Measurements from ENCODE around the gene IDE. TPM values are rescaled to one million over a fixed set of nuclear protein-coding genes. Genes with fewer than 3 reads are reported as not detected.

Gene IDE
- total RNA-seq, 1 donor from 2014 or later: 26.3 TPM

DNA sequence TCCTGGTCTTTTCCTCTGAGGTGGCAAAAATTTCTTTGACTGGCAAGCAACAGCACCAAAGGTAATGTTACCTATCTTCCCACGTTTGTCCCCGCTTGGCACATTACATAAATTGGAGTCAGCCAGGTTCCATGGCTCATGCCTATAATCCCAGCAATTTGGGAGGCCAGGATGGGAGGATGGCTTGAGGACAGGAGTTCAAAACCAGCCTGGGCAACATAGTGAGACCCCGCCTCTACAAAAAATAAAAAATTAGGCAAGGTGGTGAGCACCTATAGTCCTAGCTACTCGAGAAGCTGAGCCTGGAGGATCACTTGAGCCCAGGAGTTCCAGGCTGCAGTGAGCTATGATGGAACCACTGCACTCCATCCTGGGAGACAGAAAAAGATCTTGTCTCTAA is 139.5 kb downstream of the IDE start:
- ATAC-seq: no peak

DNA sequence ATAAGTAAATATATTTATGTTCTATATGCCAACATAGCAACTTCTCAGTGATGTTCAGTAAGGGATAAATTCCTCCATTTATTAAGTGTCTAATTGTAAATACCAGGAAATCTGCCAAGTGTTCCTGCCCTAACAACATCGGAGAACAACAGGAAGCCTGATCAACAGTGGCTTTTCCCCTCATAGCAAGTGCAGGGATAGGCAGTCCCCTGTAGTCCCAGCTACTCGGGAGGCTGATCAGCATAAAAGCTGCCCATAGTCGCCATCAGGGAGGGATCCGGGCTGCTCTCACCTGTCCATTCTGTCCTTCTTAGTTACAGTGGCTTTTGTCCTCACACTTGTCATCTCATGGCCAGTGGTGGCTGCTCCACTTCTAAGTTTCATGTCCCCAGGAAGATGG is 141.3 kb downstream of the IDE start:
- no peaks in the 10 kb centered on the region for H3K9me3 ChIP-seq
- ATAC-seq (no peak), DNase-seq (no peak)
- H3K27me3 ChIP-seq (ENCODE audit: low read depth): no peaks in the 10 kb centered on the region
- no peak overlapping the region for H3K27ac ChIP-seq
- TF ChIP-seq, protein P1, sequence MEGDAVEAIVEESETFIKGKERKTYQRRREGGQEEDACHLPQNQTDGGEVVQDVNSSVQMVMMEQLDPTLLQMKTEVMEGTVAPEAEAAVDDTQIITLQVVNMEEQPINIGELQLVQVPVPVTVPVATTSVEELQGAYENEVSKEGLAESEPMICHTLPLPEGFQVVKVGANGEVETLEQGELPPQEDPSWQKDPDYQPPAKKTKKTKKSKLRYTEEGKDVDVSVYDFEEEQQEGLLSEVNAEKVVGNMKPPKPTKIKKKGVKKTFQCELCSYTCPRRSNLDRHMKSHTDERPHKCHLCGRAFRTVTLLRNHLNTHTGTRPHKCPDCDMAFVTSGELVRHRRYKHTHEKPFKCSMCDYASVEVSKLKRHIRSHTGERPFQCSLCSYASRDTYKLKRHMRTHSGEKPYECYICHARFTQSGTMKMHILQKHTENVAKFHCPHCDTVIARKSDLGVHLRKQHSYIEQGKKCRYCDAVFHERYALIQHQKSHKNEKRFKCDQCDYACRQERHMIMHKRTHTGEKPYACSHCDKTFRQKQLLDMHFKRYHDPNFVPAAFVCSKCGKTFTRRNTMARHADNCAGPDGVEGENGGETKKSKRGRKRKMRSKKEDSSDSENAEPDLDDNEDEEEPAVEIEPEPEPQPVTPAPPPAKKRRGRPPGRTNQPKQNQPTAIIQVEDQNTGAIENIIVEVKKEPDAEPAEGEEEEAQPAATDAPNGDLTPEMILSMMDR (IDR thresholded peaks at IDR 0.05): no peak
- H3K4me3 ChIP-seq: no peak overlapping the region
- H3K4me1 ChIP-seq: no peaks in the 10 kb centered on the region
- intact Hi-C loops (cut with DNase I): loop anchor here (10.0 kb wide), 1 partner anchor 348 kb away; no protein-coding TSS in a partner anchor
- H3K36me3 ChIP-seq: no peaks in the 10 kb centered on the region

More for the DNA sequence above, 139.5 kb downstream of the IDE start:
- Histone ChIP-seq H3K9me3 (no peaks in the 10 kb centered on the region), H3K36me3 (no peaks in the 10 kb centered on the region), H3K27me3 (ENCODE audit: low read depth) (no peaks in the 10 kb centered on the region), H3K27ac (no peak overlapping the region), H3K4me3 (no peak overlapping the region), H3K4me1 (no peaks in the 10 kb centered on the region)
- intact Hi-C loops (cut with DNase I): loop anchor here (10.0 kb wide), 1 partner anchor 350 kb away; no protein-coding TSS in a partner anchor
- DNase-seq: no peak
- TF ChIP-seq, protein P1 (IDR thresholded peaks at IDR 0.05): no peak

DNA sequence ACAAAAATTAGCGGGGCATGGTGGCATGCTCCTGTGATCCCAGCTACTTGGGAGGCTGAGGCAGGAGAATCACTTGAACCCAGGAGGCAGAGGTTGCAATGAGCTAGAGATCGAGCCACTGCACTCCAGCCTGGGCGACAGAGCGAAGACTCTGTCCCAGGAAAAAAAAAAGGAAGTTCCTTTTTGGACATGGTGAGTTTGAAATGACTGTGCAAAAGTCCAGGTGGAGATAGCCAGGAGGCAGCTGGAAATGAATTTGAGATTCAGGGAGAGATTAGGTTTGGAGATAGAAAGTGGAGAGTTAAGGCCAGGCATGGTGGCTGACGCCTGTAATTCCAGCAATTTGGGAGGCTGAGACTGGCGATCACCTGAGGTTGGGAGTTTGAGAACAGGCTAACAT is 143.8 kb downstream of the IDE start:
- Histone ChIP-seq H3K4me3 (no peak overlapping the region), H3K4me1 (no peaks in the 10 kb centered on the region), H3K27ac (no peak overlapping the region), H3K27me3 (ENCODE audit: low read depth) (no peaks in the 10 kb centered on the region), H3K9me3 (no peaks in the 10 kb centered on the region), H3K36me3 (no peaks in the 10 kb centered on the region)
- intact Hi-C loops (cut with DNase I): loop anchor here (10.0 kb wide), 1 partner anchor 345 kb away; no protein-coding TSS in a partner anchor
- ATAC-seq (no peak), DNase-seq (no peak)
- TF ChIP-seq, protein P1 (IDR thresholded peaks at IDR 0.05): no peak

DNA sequence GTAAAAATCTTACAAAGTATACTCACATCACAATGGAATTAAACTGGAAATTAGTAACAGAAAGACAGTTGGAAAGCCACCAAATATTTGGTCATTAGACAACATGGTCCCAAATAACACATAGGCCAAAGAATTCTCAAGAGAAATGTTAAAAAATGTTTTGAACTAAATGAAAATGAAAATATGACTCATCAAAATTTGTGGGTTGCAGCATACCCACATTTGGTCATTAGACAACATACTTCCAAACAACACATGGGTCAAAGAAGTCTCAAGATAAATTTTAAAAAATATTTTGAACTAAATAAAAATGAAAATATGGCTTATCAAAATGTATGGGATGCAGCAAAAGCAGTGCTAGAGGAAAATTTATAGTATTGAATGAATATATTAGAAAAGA is 152.3 kb downstream of the IDE start:
- no peak overlapping the region for H3K27ac ChIP-seq
- TF ChIP-seq, protein P1 (IDR thresholded peaks at IDR 0.05): no peak
- no peaks in the 10 kb centered on the region for H3K36me3 ChIP-seq
- peaks cover 16% of the 10 kb centered on the region for H3K27me3 ChIP-seq (ENCODE audit: low read depth)
- H3K9me3 ChIP-seq: no peaks in the 10 kb centered on the region
- intact Hi-C loops (cut with DNase I): no loop called here
- ATAC-seq (no peak), DNase-seq (no peak)
- no peak overlapping the region for H3K4me3 ChIP-seq
- no peaks in the 10 kb centered on the region for H3K4me1 ChIP-seq

DNA sequence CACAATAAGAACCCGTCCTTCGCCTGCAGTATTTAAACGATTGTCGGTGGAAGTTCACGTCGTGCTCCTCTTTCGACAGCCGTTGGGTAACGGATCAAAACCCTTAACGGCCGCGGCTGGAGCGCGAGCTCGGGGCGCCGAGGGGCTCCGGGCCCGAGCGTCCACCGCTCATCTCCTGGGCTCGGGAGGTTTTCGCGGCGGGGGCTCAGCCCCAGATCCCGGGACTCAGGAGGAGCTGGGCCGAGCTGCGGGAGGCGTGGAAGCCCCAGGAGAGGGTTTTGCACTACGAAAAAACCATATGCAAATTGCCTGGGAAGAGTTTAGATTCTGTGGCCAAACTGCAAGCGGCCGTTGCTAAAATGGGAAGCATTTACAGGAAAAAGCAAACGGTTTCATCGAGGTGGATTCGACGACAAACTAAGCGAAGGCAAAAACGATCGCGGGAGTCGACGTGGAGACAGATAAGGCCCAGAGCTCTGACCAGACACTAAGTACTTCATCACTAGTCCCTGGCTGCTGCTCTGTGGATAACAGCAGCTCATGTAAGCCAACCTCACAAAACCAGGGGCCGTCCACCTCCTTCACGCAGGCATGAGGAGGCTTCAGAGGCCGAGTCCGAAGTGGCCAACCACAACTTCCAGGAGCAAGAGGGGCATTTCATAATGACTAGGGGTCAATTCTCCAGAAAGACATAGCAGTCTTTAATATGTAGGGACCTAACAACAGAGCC is 153.2 kb downstream of the IDE start:
- TF ChIP-seq, protein P1 (IDR thresholded peaks at IDR 0.05): no peak
- ATAC-seq (peak; percentile 26 to 54), DNase-seq (peak; percentile 48)
- Histone ChIP-seq H3K4me3 (peak overlapping the region; percentile 46), H3K36me3 (no peaks in the 10 kb centered on the region), H3K27ac (no peak overlapping the region), H3K4me1 (no peaks in the 10 kb centered on the region), H3K27me3 (ENCODE audit: low read depth) (peaks cover 16% of the 10 kb centered on the region), H3K9me3 (no peaks in the 10 kb centered on the region)
- intact Hi-C loops (cut with DNase I): no loop called here

Data from lower lobe of right lung (tissue), 2 donors.